ENCODE results near the gene HK1. TPM values are rescaled to one million over a fixed set of nuclear protein-coding genes. Genes with fewer than 3 reads are reported as not detected.

Gene HK1
- total and polyA plus RNA-seq, 2 of the 4 experiments (the other 2 are of a cell fraction), result 53.7 to 90.5 TPM

- peaks cover 7% of the 10 kb centered on the region; the same call in 1 of the 2 replicates for H4K20me1 ChIP-seq (ENCODE audit: insufficient read depth, low read length)
- H2BK5ac ChIP-seq (ENCODE audit: low read depth, low read length, poor library complexity, severe bottlenecking), result no peak overlapping the region
- peaks cover 12% of the 10 kb centered on the region for H3K4me1 ChIP-seq (ENCODE audit: control insufficient read depth, insufficient read depth, low read length)
- WGBS, 2 experiments (ENCODE audit: extremely low coverage in 2 of 2, insufficient read length in 1 of 2), result 100% methylated on average over 1 of the region's 14 CpGs; no CpG with 5 or more reads in 1 of the 2 experiments
- H3K4me3 ChIP-seq (ENCODE audit: insufficient read depth, low read depth, low read length), result no peak overlapping the region
- H2BK120ac ChIP-seq (ENCODE audit: low read depth, low read length), result no peak overlapping the region
- H3K27ac ChIP-seq (ENCODE audit: insufficient read depth, low read length), result no peak overlapping the region
- no peak overlapping the region; the same call in 1 of the 2 replicates for H4K91ac ChIP-seq (ENCODE audit: insufficient read depth, low read depth, low read length)
- no peaks in the 10 kb centered on the region for H3K36me3 ChIP-seq (ENCODE audit: control insufficient read depth, insufficient read depth, low read length)
- no peaks in the 10 kb centered on the region for H3K79me1 ChIP-seq (ENCODE audit: low read depth in 1 of 2, low read length in 2 of 2)
- H3K9ac ChIP-seq (ENCODE audit: low read depth, low read length), result no peak overlapping the region
- no peak for DNase-seq
- in situ Hi-C loops (cut with MboI; ENCODE audit: low sequenced_read_pairs), result no loop called here
- H4K5ac ChIP-seq (ENCODE audit: low read depth, low read length), result no peak overlapping the region
- H2BK15ac ChIP-seq (ENCODE audit: low read depth, low read length), result no peak overlapping the region
- H3K9me1 ChIP-seq (ENCODE audit: insufficient read depth, low read length), result peaks cover 17% of the 10 kb centered on the region
- ChIA-PET POLR2A (ENCODE audit: unreplicated experiment) (interaction anchor here (0.6 kb wide), 1 partner anchor 91 kb away, joined by 5 read pairs; no protein-coding TSS in a partner anchor), CTCF (interaction anchor here (0.5 to 1.3 kb wide), 16 partner anchors 9 to 403 kb away, joined by 3 to 9 read pairs (median 3); no protein-coding TSS in a partner anchor)
- H3K4me2 ChIP-seq (ENCODE audit: low read depth, low read length), result no peak overlapping the region
- no peak for ATAC-seq (ENCODE audit: low read depth)
- no TSS peak for BruUV-seq (replicated peaks)
- H3K27me3 ChIP-seq (ENCODE audit: control insufficient read depth, insufficient read depth, low read length), result no peaks in the 10 kb centered on the region; the same call in 1 of the 2 replicates
- peak overlapping the region; percentile 56 for H2AFZ ChIP-seq (replicated peaks; ENCODE audit: low read length, poor library complexity)
- 0 out of 4 replicates have a peak overlapping the region, but pooled peaks of 1 of the 2 experiments have one; percentile 19 for H4K8ac ChIP-seq (ENCODE audit: low read depth in 2 of 2, low read length in 2 of 2)
- H3K18ac ChIP-seq (ENCODE audit: low read depth, low read length), result no peak overlapping the region
- peak overlapping the region; percentile 46 for H3K4ac ChIP-seq (ENCODE audit: low read depth, low read length)
- no peak overlapping the region for H3K56ac ChIP-seq (ENCODE audit: extremely low read depth, insufficient read depth, low read length)
- H2BK20ac ChIP-seq (ENCODE audit: low read depth, low read length), result no peak overlapping the region
- H3K14ac ChIP-seq (replicated peaks; ENCODE audit: low read depth, low read length), result peak overlapping the region; percentile 76; the same call in 1 of the 2 replicates
- no peak for TF ChIP-seq MXI1 (IDR thresholded peaks at IDR 0.05; ENCODE audit: borderline replicate concordance, low read depth, low read length)
- TF ChIP-seq CTCF (conservative IDR thresholded peaks at IDR 0.05; ENCODE audit: low read depth, low read length), result 0 out of 2 replicates have a peak, but pooled peaks have one; percentile 17
- intact Hi-C loops (cut with micrococcal nuclease), result loop anchor here (1.0 kb wide), 2 partner anchors 100 to 170 kb away; no protein-coding TSS in a partner anchor
- dilution Hi-C loops (cut with HindIII; ENCODE audit: low sequenced_read_pairs, unreplicated experiment), result no loop called here
- H3K9me3 ChIP-seq (ENCODE audit: control insufficient read depth, insufficient read depth, low read length), result no peaks in the 10 kb centered on the region
- H3K23ac ChIP-seq (ENCODE audit: low read depth, low read length), result no peak overlapping the region
- H2AK9ac ChIP-seq (replicated peaks; ENCODE audit: low read depth, low read length, poor library complexity), result peak overlapping the region; percentile 94
- peak overlapping the region; percentile 88 for H2AK5ac ChIP-seq (ENCODE audit: low read depth, low read length)
These were observed 129.5 kb downstream of the HK1 start for GRCh38 chr10:69407621-69408301.
